ENCODE measurements around the gene ITGAE. TPM values are rescaled to one million over a fixed set of nuclear protein-coding genes. Genes with fewer than 3 reads are reported as not detected.

ITGAE gene
- total RNA-seq, 1 donor from 2014 or later = 15.8 TPM

- Histone ChIP-seq H3K4me1 (peaks cover 5% of the 10 kb centered on the region in 2 donors), H3K9me3 (no peaks in the 10 kb centered on the region), H3K27ac (no peak within 1 kb of the TSS), H3K4me3 (peak within 1 kb of the TSS; percentile 51 to 70), H3K27me3 (peaks cover 8% of the 10 kb centered on the region), H3K36me3 (no peaks in the 10 kb centered on the region)
- intact Hi-C loops (cut with DNase I) = no loop called here
- DNase-seq (ENCODE audit: low spot score in 2 of 2) = no peak
- no peak for TF ChIP-seq CTCF (IDR thresholded peaks at IDR 0.05)
Measured at GRCh38 chr17:3695723-3696411, 105.1 kb downstream of the ITGAE start, which contains the start of gene P2RX5. TSS of gene P2RX5 (minus strand) at chr17:3696155. CDS start at chr17:3696005, 150 bp downstream.

GRCh38 chr17:3695129-3695722 is 105.8 kb downstream of the ITGAE start:
- H3K4me3 ChIP-seq = peak overlapping the region; percentile 51 to 70
- no peaks in the 10 kb centered on the region for H3K36me3 ChIP-seq
- no peak for TF ChIP-seq CTCF (IDR thresholded peaks at IDR 0.05)
- intact Hi-C loops (cut with DNase I) = no loop called here
- H3K9me3 ChIP-seq = no peaks in the 10 kb centered on the region
- H3K4me1 ChIP-seq = peaks cover 5% of the 10 kb centered on the region in 2 donors
- peaks cover 8% of the 10 kb centered on the region for H3K27me3 ChIP-seq
- no peak for DNase-seq (ENCODE audit: low spot score in 2 of 2)
- no peak overlapping the region for H3K27ac ChIP-seq

- intact Hi-C loops (cut with DNase I) = no loop called here
- no peaks in the 10 kb centered on the region for H3K9me3 ChIP-seq
- DNase-seq (ENCODE audit: low spot score in 2 of 2) = no peak
- H3K4me1 ChIP-seq = peaks cover 5% of the 10 kb centered on the region in 2 donors
- H3K4me3 ChIP-seq = no peak overlapping the region
- H3K27ac ChIP-seq = no peak overlapping the region
- H3K27me3 ChIP-seq = peaks cover 8% of the 10 kb centered on the region
- H3K36me3 ChIP-seq = no peaks in the 10 kb centered on the region
- no peak for TF ChIP-seq CTCF (IDR thresholded peaks at IDR 0.05)
Measured at GRCh38 chr17:3693829-3694231, 107.2 kb downstream of the ITGAE start.

- TF ChIP-seq CTCF (IDR thresholded peaks at IDR 0.05) = no peak
- peaks cover 8% of the 10 kb centered on the region for H3K27me3 ChIP-seq
- intact Hi-C loops (cut with DNase I) = no loop called here
Measured at GRCh38 chr17:3693141-3693540, 107.8 kb downstream of the ITGAE start.

GRCh38 chr17:3692346-3692745 is 108.6 kb downstream of the ITGAE start:
- H3K9me3 ChIP-seq = no peaks in the 10 kb centered on the region
- TF ChIP-seq CTCF (IDR thresholded peaks at IDR 0.05) = no peak
- H3K4me1 ChIP-seq = peaks cover 5% of the 10 kb centered on the region in 2 donors
- intact Hi-C loops (cut with DNase I) = no loop called here
- H3K27ac ChIP-seq = no peak overlapping the region
- H3K4me3 ChIP-seq = no peak overlapping the region
- DNase-seq (ENCODE audit: low spot score in 2 of 2) = no peak
- H3K36me3 ChIP-seq = no peaks in the 10 kb centered on the region
- peaks cover 8% of the 10 kb centered on the region for H3K27me3 ChIP-seq

More at GRCh38 chr17:3693141-3693540, 107.8 kb downstream of the ITGAE start:
- no peaks in the 10 kb centered on the region for H3K9me3 ChIP-seq
- DNase-seq (ENCODE audit: low spot score in 2 of 2) = no peak
- H3K4me1 ChIP-seq = peaks cover 5% of the 10 kb centered on the region in 2 donors
- H3K4me3 ChIP-seq = no peak overlapping the region
- no peak overlapping the region for H3K27ac ChIP-seq
- no peaks in the 10 kb centered on the region for H3K36me3 ChIP-seq
